ELR (cell line): ENCODE data around the gene ISOC2.
"Not testable (repeated sequence)": the region's sequence is repeated elsewhere in the genome, so short reads cannot be mapped to it uniquely, and the experiment has no call there.

Experiments
- DNase-seq: peaks from one replicate; pipeline ENCODE4 v3.0.0-alpha.2; 2015; ENCODE audit warnings: low read depth

The ISOC2 gene

DNA sequence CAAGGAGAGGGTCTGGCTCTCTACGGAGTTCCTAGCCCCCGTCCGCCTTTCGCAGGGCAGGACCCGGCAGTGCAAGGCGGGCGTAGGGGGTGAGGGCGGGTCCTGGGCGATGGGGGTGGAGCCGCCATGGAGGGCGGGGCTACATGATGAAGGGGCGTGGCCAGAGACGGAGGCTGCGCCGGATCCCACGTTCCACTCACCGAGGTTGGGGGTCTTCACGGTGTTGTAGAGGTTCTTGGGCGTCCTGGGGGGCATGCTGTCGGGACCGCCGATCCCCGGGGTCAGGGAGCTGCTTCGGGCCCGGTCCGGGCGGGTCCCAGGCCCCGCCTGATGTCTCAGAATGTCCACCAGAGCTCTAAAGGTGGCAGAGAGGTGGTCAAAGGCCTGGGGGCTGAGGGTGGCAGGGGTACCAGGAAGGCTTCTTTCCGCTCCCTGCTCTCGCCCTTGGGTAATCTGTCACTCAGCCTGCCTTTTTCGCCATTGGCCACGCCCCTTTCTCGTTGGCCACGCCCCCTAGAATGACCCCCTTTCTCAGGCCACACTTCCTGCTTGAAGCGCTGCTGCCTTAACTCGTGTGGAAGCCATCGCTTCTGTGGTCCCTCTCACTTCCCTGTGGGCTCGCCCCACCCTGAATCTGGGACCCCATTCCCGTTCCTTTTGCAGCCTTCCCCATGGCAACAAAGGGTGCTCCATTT is 20.9 kb downstream of the ISOC2 start:
- DNase-seq: peak; percentile 27

DNA sequence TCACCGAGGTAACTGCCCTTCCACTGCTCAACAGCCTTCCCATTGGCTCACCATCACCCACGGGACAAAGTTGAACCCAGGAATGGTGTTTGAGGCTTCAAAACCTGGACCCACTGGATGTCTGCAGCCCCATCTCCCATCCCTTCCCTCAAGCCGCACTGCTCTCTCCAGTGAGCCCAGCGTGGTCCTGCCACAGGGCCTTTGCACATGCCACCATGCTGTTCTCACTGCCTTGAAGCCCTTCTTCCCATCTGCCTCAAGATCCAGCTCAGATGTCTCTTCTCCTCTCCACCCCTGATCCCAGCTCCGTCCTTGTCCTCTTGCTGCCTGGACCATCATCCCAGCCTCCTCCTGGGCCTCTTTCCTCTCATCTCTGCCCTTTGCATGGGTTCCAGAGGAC is 22.4 kb downstream of the ISOC2 start:
- no peak for DNase-seq

DNA sequence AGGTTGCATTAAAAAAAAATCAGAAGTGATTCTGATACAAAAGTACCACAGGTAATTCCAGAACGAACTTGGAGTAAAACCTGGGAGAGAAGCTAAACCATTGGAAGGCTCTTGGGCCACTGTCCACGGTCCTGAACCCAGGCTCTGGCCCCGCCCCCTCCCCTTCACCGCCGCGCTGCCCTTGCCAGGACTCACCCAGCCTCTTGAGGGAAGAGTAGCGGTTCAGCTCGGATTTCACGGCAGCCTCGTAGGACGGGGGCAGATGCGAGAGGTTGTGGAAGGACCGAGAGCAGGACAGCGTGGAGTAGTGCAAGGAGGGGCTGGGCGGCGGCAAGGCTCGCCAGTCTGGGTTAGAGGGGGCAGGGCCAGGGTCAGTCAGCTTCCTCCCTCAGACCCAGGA is 24.0 kb downstream of the ISOC2 start:
- peak; percentile 72 for DNase-seq

DNA sequence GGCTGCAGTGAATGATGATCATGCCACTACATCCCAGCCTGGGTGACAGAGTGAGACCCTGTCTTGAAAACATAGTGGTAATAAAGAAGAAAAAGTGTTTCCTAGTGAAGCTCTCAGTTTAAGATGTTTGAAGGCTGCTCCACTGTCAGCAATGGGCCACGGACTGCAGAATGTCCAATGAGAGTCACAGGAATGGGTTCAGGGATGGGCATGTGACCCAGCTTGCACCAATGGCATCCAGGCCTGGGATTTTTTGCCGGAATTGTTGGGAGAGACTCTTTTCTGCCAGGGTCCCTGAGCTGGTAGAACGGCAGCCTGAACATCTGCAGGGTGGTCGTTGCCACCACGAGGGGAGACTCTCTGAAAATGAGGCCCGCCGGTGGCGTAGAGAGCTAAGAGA is 24.6 kb downstream of the ISOC2 start:
- DNase-seq: no peak

DNA sequence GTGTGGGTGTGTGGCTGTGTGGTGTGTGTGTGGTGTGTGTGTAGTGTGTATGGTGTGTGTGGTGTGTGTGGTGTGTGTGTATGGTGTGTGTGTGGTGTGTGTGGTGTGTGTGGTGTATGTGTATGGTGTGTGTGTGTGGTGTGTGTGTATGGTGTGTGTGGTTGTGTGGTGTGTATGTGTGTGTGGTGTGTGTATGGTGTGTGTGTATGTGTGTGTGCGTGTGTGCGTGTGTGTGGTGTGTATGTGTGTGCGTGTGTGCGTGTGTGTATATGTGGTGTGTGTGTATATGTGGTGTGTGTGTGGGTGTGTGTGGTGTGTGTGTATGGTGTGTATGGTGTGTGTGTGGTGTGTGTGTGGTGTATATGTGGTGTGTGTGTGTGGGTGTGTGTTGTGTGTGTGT is 26.4 kb downstream of the ISOC2 start:
- DNase-seq: no peak

DNA sequence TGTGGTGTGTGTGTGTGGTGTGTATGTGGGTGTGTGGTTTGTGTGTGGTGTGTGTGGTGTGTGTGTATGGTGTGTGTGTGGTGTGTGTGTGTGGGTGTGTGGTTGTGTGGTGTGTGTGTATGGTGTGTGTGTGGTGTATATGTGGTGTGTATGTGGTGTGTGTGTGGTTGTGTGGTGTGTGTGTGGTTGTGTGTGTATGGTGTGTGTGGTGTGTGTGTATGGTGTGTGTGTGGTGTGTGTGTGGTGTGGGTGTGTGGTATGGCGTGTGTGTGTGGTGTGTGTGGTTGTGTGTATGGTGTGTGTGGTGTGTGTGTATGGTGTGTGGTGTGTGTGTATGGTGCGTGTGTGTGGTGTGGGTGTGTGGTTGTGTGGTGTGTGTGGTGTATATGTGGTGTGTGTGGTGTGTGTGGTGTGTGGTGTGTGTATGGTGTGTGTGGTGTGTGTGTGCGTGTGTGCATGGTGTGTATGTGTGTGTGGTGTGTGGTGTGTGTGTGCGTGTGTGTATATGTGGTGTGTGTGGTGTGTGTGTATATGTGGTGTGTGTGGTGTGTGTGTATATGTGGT is 27.0 kb downstream of the ISOC2 start:
- DNase-seq: no peak

DNA sequence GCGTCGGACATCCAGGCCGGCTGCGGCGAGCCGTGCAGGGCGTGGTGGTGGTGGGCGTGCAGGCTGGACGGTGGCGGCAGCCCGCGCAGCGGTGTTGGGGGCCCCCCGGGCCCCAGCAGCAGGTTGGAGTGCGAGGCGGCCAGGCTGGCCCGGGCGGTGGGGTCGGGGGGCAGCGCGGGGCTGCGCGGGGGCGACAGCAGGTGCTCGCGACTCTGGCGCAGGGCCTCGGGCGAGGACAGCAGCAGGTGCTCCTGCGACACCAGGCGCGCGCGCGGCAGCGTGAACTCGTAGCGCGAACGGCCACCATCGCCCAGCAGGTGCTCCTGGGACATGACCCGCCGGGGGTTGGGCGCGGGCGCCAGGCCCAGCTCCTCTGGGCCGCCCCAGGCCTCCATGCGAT is 28.1 kb downstream of the ISOC2 start:
- no peak for DNase-seq

DNA sequence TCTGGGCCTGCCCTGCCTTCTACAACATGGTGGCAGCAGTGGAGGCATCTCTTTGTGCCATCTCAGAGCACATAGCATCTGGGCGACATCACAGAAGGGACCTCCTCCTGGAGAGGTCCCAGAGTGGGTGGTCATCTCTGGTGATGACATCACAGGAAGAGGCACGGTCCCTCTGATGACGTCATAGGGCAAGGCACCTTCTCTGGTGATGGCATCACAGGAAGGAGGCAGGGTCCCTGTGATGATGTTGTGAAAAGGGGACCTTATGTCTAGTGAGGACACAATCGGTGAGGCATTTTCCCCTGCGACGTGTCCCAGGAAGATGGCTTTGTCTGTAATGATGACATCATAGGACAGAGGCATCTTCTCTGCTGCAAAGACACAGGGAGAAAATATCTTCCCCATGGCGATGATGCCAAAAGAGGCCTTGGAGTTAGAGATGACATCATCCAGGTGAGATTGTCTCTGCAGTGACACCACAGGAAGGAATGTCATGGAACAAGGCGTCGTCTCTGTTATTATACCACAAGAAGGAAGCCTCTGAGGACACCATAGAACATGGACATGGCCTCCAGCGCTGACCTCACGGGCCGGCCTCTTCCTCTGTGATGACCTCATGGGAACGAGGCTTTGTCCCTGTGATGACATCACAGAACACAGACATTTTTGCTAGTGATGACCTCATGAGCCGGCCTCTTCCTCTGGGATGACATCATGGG is 29.0 kb downstream of the ISOC2 start:
- DNase-seq: peak; percentile 24

DNA sequence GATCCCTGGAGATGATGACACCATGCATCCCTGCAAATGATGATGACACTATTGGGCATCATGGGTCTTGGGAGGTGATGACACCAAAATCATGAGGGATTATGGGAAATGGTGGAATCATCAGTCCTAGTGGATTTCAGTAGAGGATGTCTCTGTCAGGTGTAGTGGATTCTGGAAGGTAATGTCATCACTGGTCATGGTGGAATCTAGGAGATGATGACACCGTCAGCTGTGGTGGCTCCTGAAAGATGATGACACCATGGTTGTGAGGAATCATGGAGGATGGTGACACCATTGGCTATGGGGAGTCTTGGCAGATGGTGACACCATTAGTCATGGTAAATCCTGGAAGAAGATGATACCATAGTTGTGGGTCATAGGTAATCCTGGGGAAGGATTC is 30.3 kb downstream of the ISOC2 start:
- DNase-seq: no peak

DNA sequence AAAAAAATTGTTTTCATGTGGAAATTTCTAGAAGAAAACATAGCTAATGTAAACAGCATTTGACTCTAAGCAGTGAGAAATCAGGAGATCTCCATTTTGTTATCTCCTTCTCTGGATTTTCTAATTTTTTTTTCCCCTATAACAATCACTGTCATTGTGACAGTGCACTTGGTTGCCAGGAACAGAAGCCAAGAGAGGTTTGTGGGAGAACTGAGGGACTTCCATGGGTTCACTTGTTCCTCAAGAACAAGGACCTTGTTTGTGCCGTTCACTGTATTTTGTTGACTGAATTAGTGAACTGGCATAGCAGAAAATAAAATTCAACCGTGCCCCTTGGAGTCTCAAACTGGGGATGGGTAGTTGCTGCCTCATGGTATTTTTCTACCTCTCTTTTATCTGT is 35.4 kb downstream of the ISOC2 start:
- DNase-seq: no peak

DNA sequence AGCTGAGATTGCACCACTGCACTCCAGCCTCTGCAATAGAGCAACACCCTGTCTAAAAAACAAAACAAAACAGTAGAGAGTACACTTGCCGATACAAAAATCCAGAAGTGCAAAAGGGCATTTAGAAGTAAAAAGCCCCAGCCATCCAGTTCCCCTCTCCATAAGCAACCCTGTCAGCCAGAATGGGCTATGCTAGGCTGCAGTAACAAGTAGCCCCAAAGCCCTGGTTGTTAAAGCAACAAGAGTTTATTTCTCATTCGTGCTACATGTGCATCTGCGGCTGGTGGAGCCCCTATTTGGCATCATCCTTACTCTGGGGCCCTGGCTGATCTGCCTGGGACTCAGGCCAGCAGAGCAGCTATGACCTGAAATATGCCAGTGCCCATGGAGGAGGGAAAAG is 36.9 kb downstream of the ISOC2 start:
- DNase-seq: no peak

DNA sequence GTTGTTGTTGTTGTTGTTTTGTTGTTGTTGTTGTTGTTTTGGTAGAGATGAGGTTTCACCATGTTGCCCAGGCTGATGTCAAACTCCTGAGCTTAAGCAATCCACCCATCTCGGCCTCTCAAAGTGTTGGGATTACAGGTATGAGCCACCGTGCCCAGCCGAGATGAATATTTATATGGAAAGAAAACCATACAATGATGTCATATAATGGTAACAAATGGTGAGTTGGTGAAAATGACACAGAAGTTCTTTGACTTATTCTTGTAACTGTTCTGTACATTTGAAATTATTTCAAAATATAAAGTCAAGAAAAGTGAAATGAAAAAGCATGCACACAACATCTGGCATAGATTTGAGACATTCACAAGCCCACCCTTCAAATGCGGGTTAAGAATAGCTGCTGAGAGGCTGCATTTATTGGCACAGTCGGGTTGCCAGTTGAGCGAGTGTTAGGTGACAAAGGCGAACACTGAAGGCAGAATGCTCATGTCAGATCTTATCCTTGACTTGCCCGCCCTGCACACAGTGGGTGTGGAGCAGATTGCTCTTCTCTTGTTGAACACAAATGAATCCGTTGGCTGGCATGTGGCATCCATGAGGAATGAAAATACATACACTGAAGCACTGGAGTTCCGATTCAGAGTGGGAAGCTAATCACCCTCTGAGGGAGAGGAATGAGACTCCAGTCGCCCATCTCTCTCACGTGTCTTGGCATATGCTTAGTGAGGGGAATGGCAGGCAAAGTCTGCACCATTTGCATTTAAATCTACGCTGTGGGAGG is 38.0 kb downstream of the ISOC2 start:
- DNase-seq: no peak

DNA sequence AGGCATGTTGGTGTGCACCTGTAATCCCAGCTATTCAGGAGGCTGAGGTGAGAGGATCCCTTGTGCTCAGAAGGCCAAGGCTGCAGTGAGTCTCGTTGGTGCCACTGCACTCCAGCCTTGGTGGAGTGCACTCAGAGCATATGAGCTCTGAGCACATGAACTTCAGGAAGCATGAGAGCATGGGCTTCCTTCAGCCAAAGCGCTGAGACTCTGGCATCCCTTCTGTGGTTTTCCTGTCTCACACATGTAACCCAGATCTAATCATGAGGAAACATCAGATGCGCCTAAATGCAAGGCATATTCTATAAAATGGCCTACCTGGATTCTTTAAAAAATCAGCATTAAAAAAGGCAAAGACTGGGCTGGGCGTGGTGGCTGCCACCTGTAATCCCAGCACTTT is 40.2 kb downstream of the ISOC2 start:
- not testable (repeated sequence) for DNase-seq

DNA sequence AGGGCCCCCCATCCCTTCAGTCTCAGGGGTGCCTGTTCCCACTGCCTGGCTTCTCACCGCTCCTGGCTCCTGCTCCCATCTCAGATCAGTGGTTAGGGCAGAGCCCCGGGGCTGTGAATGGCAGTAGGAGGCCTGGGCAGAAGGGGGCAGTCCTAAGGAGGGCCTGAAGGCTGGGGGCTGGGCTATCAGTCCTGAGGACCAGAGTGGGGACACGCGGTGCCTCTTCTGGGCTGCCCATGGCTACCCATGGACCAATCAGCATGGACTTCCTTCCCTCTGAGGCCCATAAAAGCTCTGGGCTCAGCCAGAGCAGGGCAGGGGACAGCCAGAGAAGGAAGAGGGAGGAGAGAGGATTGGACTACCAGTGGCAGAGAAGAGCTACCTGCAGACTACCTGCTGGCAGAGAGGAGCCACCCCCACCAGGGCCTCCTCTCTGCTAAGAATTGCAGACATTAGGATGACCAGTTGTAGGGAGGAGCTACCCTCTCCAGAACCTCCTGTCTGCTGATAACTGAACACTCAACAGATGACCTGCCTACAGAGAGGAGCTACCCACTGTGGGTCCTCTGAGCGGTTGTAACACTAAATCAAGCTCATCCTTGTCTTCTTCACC is 41.7 kb downstream of the ISOC2 start:
- DNase-seq: no peak

DNA sequence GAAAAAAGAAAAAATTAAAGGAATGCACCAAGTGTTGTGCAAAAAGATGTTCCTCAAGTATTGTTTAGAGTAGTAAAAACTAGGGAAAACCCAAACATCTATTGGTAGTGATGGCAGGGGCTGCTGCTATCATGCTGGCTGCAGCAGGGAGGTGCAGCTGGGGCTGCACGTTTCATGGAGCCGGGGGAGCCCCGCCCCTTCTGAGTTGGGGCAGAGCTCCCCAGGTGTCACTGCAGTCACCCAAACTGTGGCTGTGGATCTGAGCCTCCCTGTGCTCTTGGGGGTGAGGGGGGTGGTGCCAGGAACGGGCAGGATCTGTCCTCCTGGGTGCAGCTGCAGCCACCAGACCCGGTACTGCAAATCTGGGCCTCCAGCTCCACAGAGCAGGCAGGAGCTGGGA is 42.3 kb downstream of the ISOC2 start:
- DNase-seq: no peak

DNA sequence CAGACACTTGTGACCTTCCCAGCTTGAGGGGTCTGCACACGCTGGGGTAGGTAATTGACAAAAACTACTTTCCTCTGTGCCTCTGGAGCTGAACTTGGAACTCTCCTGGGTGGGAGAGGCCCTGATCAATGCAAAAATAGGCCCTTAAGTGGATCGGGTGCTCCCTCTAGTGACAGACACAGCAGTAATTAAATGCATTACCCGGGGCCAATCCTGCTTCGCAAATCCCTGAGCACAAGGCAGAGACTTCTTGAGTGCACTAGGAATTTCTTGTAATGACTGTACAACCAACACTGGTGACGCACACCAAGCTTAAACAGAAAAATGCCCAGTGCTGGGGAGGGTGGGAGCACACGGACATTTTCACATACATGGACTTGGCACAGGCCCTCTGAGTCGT is 43.3 kb downstream of the ISOC2 start:
- DNase-seq: peak; percentile 91

DNA sequence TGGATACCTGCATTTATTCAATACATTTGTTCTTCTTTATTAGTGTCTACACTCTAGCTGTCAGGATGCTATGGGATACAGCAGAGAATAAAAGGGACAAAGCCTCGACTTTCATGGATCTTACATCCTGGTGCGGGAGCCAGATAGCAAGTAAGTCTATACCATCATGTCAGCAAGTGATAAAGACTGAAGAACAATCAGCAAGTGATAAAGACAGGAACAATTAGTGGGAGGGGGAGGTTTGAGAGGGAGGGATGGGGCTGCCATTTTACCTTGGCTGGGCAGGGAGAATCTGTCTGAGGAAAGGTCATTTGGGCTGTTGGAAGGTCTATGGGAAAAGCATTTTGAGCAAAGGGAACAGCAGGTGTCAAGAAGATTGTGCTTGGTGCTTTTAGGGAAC is 51.3 kb downstream of the ISOC2 start:
- no peak for DNase-seq

DNA sequence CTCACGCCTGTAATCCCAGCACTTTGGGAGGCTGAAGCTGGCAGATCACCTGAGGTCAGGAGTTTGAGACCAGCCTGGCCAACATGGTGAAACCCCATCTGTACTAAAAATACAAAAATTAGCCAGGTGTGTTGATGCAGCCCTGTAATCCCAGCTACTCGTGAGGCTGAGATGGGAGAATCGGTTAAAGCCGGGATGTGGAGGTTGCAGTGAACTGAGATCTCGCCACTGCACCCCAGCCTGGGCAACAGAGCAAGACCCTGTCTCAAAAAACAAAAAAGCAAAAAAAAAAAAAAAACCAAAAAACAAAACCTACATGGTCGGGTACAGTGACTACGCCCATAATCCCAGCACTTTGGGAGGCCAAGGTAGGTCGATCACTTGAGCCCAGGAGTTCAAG is 52.3 kb downstream of the ISOC2 start:
- not testable (repeated sequence) for DNase-seq

DNA sequence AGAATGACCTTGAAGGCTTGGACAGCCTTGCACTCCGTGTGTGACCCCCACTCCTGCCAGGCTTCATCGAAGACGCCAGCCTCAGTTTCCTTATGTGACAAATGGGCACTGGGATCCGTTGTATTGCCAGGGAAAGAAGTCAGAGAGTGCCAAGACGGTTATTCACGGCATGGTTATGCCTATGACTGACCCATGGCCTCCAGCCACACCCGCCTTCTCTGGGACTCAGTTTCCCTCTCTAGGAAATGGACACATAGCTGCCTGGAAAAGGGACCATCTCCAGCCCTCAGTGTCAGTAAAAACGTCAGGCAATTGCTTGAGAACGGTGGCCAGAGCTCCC is 52.9 kb downstream of the ISOC2 start:
- DNase-seq: no peak

DNA sequence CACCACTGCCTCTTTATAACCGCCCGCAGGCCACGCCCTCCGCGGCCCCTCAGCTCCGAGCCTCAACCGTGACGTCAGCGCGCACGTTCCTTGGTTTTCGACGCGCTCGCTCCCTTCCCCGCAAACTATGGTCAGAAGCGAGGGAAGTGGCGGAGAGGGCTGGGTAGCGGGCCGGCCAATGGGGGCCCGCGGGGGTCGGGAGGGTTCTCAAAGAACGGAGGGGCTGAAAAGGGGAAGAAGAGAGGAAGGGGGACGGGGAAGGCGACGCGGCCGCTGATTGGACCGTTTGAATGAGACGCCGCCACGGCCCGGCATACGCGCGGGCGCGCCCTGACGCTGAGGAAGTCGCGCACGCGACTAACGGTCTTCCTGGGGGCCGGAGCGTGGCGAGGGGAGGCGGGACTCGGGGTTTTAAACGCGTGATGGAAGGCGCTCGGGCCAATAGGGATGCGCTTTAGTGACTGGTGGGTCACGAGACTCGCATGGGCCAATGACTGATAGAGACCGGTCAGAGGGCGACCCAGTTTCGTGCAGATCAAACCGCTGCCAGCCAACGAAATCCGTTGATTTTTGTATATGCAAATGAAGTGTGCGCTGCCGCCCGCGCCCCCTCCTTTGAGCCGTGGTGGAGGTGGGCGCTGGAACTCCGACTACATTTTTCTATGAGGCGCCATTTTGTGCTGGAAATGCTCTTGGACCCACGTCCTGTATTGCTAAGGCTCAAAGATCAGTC is 53.5 kb downstream of the ISOC2 start:
- peak; percentile 99 for DNase-seq

DNA sequence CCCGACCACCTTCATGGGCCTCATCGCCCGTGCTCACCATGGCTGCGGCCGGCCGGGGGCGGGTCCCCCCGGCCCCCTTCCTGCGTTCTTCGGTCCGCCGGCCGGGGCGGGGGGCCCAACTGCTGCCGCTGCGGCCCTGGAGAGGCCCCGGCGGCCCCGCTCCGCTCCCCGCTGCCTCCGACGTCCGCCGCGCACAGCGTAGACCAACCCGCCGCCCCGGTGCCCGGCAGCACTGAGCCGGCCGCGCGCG is 54.0 kb downstream of the ISOC2 start, which contains the start of gene UBE2S:
Gene UBE2S (minus strand): TSS at position 239 of the 250 bp plus-strand sequence. CDS start 199 bp downstream, at position 40.
- not testable (repeated sequence) for DNase-seq
